ENCODE data around the gene RAB5B.

- TF ChIP-seq POLR2A (IDR thresholded peaks at IDR 0.05) (no peak), CTCF (IDR thresholded peaks at IDR 0.05 in 4 of 5, conservative IDR thresholded peaks at IDR 0.05 in 1 of 5) (no peak)
Observed at GRCh38 chr12:56042843-56043242, 69.0 kb downstream of the RAB5B start.
